ENCODE measurements around the gene AHCYL2. TPM values are rescaled to one million over a fixed set of nuclear protein-coding genes. Genes with fewer than 3 reads are reported as not detected.
"Not testable (repeated sequence)": the region's sequence is repeated elsewhere in the genome, so short reads cannot be mapped to it uniquely, and the experiment has no call there.

Gene AHCYL2
- total and polyA plus RNA-seq, 2 donors (not counting 3 experiments of a cell fraction or from before 2014, with no cell fraction given): 10.8 to 13.5 TPM

GRCh38 chr7:129216101-129216715 lies 8.6 kb upstream of the AHCYL2 start:
- H2AFZ ChIP-seq (ENCODE audit: low read depth, low read length); intact Hi-C loops (cut with micrococcal nuclease); dilution Hi-C loops (cut with MboI; ENCODE audit: extremely low pct_ligation_motif_present, low sequenced_read_pairs); H3K4me3 ChIP-seq (replicated peaks in 1 of 3; ENCODE audit: insufficient read depth in 1 of 3, low read depth in 1 of 3, low read length in 3 of 3); BruUV-seq (replicated peaks); H3K79me2 ChIP-seq (ENCODE audit: control insufficient read depth, insufficient read depth, low read length); FAIRE-seq; H3K27ac ChIP-seq (ENCODE audit: insufficient read depth, low read depth, low read length); POLR2A ChIA-PET; H3K9me1 ChIP-seq (replicated peaks; ENCODE audit: control insufficient read depth, extremely low read depth, insufficient read depth, low read length); H3K9ac ChIP-seq (replicated peaks; ENCODE audit: extremely low read depth, insufficient read depth, low read length); DNase-seq (ENCODE audit: low read depth, low spot score); H3K27me3 ChIP-seq (ENCODE audit: control insufficient read depth in 2 of 2, insufficient read depth in 2 of 2, low read length in 2 of 2); H3K4me1 ChIP-seq (ENCODE audit: control insufficient read depth, extremely low read depth, insufficient read depth, low read length); H3K36me3 ChIP-seq (ENCODE audit: control insufficient read depth in 2 of 2, extremely low read depth in 1 of 2, insufficient read depth in 2 of 2, low read length in 2 of 2); H3K9me3 ChIP-seq (replicated peaks; ENCODE audit: control insufficient read depth, insufficient read depth, low read length); H4K20me1 ChIP-seq (replicated peaks; ENCODE audit: control insufficient read depth, extremely low read depth, insufficient read depth, low read length); H3K4me2 ChIP-seq (ENCODE audit: insufficient read depth, low read length): not testable (repeated sequence)
- CTCF ChIA-PET: interaction anchor here (0.7 to 10.2 kb wide), 4 partner anchors 10 to 82 kb away, joined by 3 to 465 read pairs (median 126); no protein-coding TSS in a partner anchor

DNA sequence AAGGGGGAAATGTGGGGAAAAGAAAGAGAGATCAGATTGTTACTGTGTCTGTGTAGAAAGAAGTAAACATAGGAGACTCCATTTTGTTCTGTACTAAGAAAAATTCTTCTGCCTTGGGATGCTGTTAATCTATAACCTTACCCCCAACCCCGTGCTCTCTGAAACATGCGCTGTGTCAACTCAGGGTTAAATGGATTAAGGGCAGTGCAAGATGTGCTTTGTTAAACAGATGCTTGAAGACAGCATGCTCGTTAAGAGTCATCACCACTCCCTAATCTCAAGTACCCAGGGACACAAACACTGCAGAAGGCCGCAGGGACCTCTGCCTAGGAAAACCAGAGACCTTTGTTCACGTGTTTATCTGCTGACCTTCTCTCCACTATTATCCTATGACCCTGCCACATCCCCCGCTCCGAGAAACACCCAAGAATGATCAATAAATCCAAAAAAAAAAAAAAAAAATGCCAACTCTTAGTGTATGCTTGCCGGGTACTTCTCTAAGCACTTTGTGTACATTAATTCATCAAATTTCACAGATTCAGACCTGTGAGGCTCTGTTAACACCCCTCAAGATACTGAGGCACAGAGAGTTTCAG lies 7.9 kb upstream of the AHCYL2 start:
- H3K4me2 ChIP-seq (ENCODE audit: insufficient read depth, low read length); H3K9me1 ChIP-seq (replicated peaks; ENCODE audit: control insufficient read depth, extremely low read depth, insufficient read depth, low read length); H4K20me1 ChIP-seq (replicated peaks; ENCODE audit: control insufficient read depth, extremely low read depth, insufficient read depth, low read length); H3K9me3 ChIP-seq (replicated peaks; ENCODE audit: control insufficient read depth, insufficient read depth, low read length); H3K36me3 ChIP-seq (ENCODE audit: control insufficient read depth in 2 of 2, extremely low read depth in 1 of 2, insufficient read depth in 2 of 2, low read length in 2 of 2); H3K9ac ChIP-seq (replicated peaks; ENCODE audit: extremely low read depth, insufficient read depth, low read length); H3K27ac ChIP-seq (ENCODE audit: insufficient read depth, low read depth, low read length); H3K27me3 ChIP-seq (ENCODE audit: control insufficient read depth in 2 of 2, insufficient read depth in 2 of 2, low read length in 2 of 2); dilution Hi-C loops (cut with MboI; ENCODE audit: extremely low pct_ligation_motif_present, low sequenced_read_pairs); BruUV-seq (replicated peaks); intact Hi-C loops (cut with micrococcal nuclease); H3K4me1 ChIP-seq (ENCODE audit: control insufficient read depth, extremely low read depth, insufficient read depth, low read length); FAIRE-seq; DNase-seq (ENCODE audit: low read depth, low spot score); H3K4me3 ChIP-seq (replicated peaks in 1 of 3; ENCODE audit: insufficient read depth in 1 of 3, low read depth in 1 of 3, low read length in 3 of 3); H2AFZ ChIP-seq (ENCODE audit: low read depth, low read length); H3K79me2 ChIP-seq (ENCODE audit: control insufficient read depth, insufficient read depth, low read length): not testable (repeated sequence)
- CTCF ChIA-PET: interaction anchor here (0.9 to 4.8 kb wide), 8 partner anchors 48 to 256 kb away, joined by 3 to 235 read pairs (median 55); no protein-coding TSS in a partner anchor
- POLR2A ChIA-PET: interaction anchor here (0.7 kb wide), 2 partner anchors 52 to 118 kb away, joined by 5 to 7 read pairs; no protein-coding TSS in a partner anchor
